Neural progenitor cell (in vitro differentiated cells): ENCODE data around the gene CPEB2. TPM values are rescaled to one million over a fixed set of nuclear protein-coding genes. Genes with fewer than 3 reads are reported as not detected.

Experiments
- DNase-seq: peaks from one replicate; pipeline ENCODE4 v3.0.0-alpha.2; 2016; ENCODE audit warnings: low spot score
- H2AFZ ChIP-seq: fragments of 200-600 bp; sonication (generic); replicated peaks from 2 replicates; pipeline ENCODE4 v1.6.1; 2016; ENCODE audit warnings: antibody characterized with exemption
- H3F3A ChIP-seq: fragments of 200-600 bp; sonication (generic); 2 replicates; pipeline ENCODE4 v1.6.1; 2016; ENCODE audit warnings: antibody characterized with exemption, low read depth
- H3K27ac ChIP-seq: fragments of 200-600 bp; sonication (generic); 2 replicates; pipeline ENCODE4 v1.5.1; 2016; ENCODE audit warnings: mild to moderate bottlenecking
- H3K27me3 ChIP-seq: fragments of 200-600 bp; sonication (generic); 2 replicates; pipeline ENCODE4 v1.6.1; 2016; ENCODE audit warnings: mild to moderate bottlenecking, moderate library complexity
- H3K36me3 ChIP-seq: fragments of 200-600 bp; sonication (generic); 2 replicates; pipeline ENCODE4 v1.5.1; 2016
- H3K4me1 ChIP-seq: fragments of 200-600 bp; sonication (generic); 2 replicates; pipeline ENCODE4 v1.6.1; 2016; ENCODE audit warnings: mixed run types
- H3K4me2 ChIP-seq: fragments of 200-600 bp; sonication (generic); 2 replicates; pipeline ENCODE4 v1.6.1; 2016
- H3K4me3 ChIP-seq: fragments of 200-600 bp; sonication (generic); 2 replicates; pipeline ENCODE4 v1.5.1; 2016
- H3K79me2 ChIP-seq: fragments of 200-600 bp; sonication (generic); 2 replicates; pipeline ENCODE4 v1.6.1; 2016; ENCODE audit warnings: low read depth
- H3K9ac ChIP-seq: fragments of 200-600 bp; sonication (generic); 2 replicates; pipeline ENCODE4 v1.6.1; 2016
- H3K9me3 ChIP-seq: fragments of 200-600 bp; sonication (generic); 2 replicates; pipeline ENCODE4 v1.5.1; 2016; ENCODE audit warnings: low read depth
- H4K20me1 ChIP-seq: fragments of 200-600 bp; sonication (generic); 2 replicates; pipeline ENCODE4 v1.6.1; 2016; ENCODE audit warnings: low read depth
- H3K27ac Mint-ChIP-seq: 3 replicates; pipeline ENCODE4 v1.8.0; 2021; ENCODE audit warnings: mixed read lengths
- H3K27me3 Mint-ChIP-seq: 2 replicates; pipeline ENCODE4 v1.8.0; 2022; ENCODE audit warnings: low read depth, mild to moderate bottlenecking, inconsistent platforms, moderate library complexity, mixed read lengths; ENCODE audit not compliant: insufficient read depth
- H3K36me3 Mint-ChIP-seq: 3 replicates; pipeline ENCODE4 v1.8.0; 2021; ENCODE audit warnings: mixed read lengths
- H3K4me1 Mint-ChIP-seq: 3 replicates; pipeline ENCODE4 v1.8.0; 2021; ENCODE audit warnings: mixed read lengths
- H3K4me3 Mint-ChIP-seq: 3 replicates; pipeline ENCODE4 v1.8.0; 2021; ENCODE audit warnings: mild to moderate bottlenecking, moderate library complexity, mixed read lengths
- H3K9me3 Mint-ChIP-seq: 3 replicates; pipeline ENCODE4 v1.8.0; 2020; ENCODE audit warnings: mixed read lengths
- CTCF ChIP-seq: fragments of 200-600 bp; sonication (generic); IDR thresholded peaks from 2 replicates; pipeline ENCODE4 v1.5.1; 2017; ENCODE audit warnings: antibody characterized with exemption, mild to moderate bottlenecking
- EZH2 ChIP-seq: fragments of 200-600 bp; sonication (generic); IDR thresholded peaks from 2 replicates; pipeline ENCODE4 v1.6.1; 2017; ENCODE audit warnings: antibody characterized with exemption, mild to moderate bottlenecking, moderate library complexity
- EZH2phosphoT487 ChIP-seq: fragments of 200-600 bp; sonication (generic); IDR thresholded peaks from 2 replicates; pipeline ENCODE4 v1.6.1; 2017; ENCODE audit warnings: antibody characterized with exemption
- total RNA-seq: library from RNA; depleted of rRNA; stranded (reverse); fragments of >200 nt; gene quantifications from 2 replicates; pipeline ENCODE4 v1.2.3, GENCODE V29; 2015; ENCODE audit warnings: low replicate concordance

The CPEB2 gene
- total RNA-seq, 1 donor from 2014 or later, result 1.9 TPM

- Histone ChIP-seq H3K9ac (no peak overlapping the region), H3K4me3 (no peak overlapping the region), H2AFZ (no peak overlapping the region), H3F3A (no peaks in the 10 kb centered on the region), H3K27ac (no peak overlapping the region), H3K4me2 (no peak overlapping the region), H3K27me3 (no peaks in the 10 kb centered on the region), H4K20me1 (no peaks in the 10 kb centered on the region), H3K4me1 (no peaks in the 10 kb centered on the region), H3K9me3 (no peaks in the 10 kb centered on the region), H3K36me3 (no peaks in the 10 kb centered on the region), H3K79me2 (no peaks in the 10 kb centered on the region)
- DNase-seq, result no peak
- Mint-ChIP-seq H3K27me3 (no peaks in the 10 kb centered on the region), H3K36me3 (no peaks in the 10 kb centered on the region), H3K4me1 (no peaks in the 10 kb centered on the region), H3K4me3 (no peak overlapping the region), H3K27ac (no peak overlapping the region), H3K9me3 (no peaks in the 10 kb centered on the region)
- no peak for TF ChIP-seq EZH2
Measured at GRCh38 chr4:15110120-15110571, 107.9 kb downstream of the CPEB2 start.

- H2AFZ ChIP-seq, result no peak overlapping the region
- DNase-seq, result no peak
- Mint-ChIP-seq H3K36me3 (no peaks in the 10 kb centered on the region), H3K4me3 (no peak overlapping the region), H3K27ac (no peak overlapping the region), H3K27me3 (peaks cover 6% of the 10 kb centered on the region), H3K4me1 (peaks cover 9% of the 10 kb centered on the region), H3K9me3 (peaks cover 2% of the 10 kb centered on the region)
- H3K79me2 ChIP-seq, result no peaks in the 10 kb centered on the region
- H3K4me3 ChIP-seq, result no peak overlapping the region
- H3K9ac ChIP-seq, result no peak overlapping the region
- TF ChIP-seq EZH2phosphoT487 (no peak), EZH2 (no peak), CTCF (no peak)
- H3K4me1 ChIP-seq, result no peaks in the 10 kb centered on the region
- H3K9me3 ChIP-seq, result no peaks in the 10 kb centered on the region
- no peaks in the 10 kb centered on the region for H3K27me3 ChIP-seq
- no peaks in the 10 kb centered on the region for H3K36me3 ChIP-seq
- H4K20me1 ChIP-seq, result no peaks in the 10 kb centered on the region
- H3F3A ChIP-seq, result no peaks in the 10 kb centered on the region
- H3K27ac ChIP-seq, result no peak overlapping the region
- no peak overlapping the region for H3K4me2 ChIP-seq
Measured at GRCh38 chr4:15116509-15117079, 114.3 kb downstream of the CPEB2 start.

- H3K9me3 Mint-ChIP-seq, result peaks cover 2% of the 10 kb centered on the region
- Histone ChIP-seq H3K4me2 (no peak overlapping the region), H3F3A (no peaks in the 10 kb centered on the region), H3K9me3 (no peaks in the 10 kb centered on the region), H2AFZ (no peak overlapping the region), H3K4me1 (no peaks in the 10 kb centered on the region), H3K4me3 (no peak overlapping the region), H3K27me3 (no peaks in the 10 kb centered on the region), H3K79me2 (no peaks in the 10 kb centered on the region), H3K27ac (no peak overlapping the region), H3K9ac (no peak overlapping the region), H3K36me3 (no peaks in the 10 kb centered on the region), H4K20me1 (no peaks in the 10 kb centered on the region)
- H3K27me3 Mint-ChIP-seq, result peaks cover 6% of the 10 kb centered on the region
- TF ChIP-seq EZH2phosphoT487, result no peak
- H3K4me1 Mint-ChIP-seq, result peaks cover 9% of the 10 kb centered on the region
- no peak overlapping the region for H3K4me3 Mint-ChIP-seq
- H3K36me3 Mint-ChIP-seq, result no peaks in the 10 kb centered on the region
- DNase-seq, result no peak
- H3K27ac Mint-ChIP-seq, result no peak overlapping the region
Measured at GRCh38 chr4:15117270-15117946, 115.1 kb downstream of the CPEB2 start.

- H3K9ac ChIP-seq, result no peak overlapping the region
- peaks cover 2% of the 10 kb centered on the region for H3K9me3 Mint-ChIP-seq
- no peaks in the 10 kb centered on the region for H3K36me3 ChIP-seq
- no peaks in the 10 kb centered on the region for H3K27me3 ChIP-seq
- H3K9me3 ChIP-seq, result no peaks in the 10 kb centered on the region
- no peaks in the 10 kb centered on the region for H3K79me2 ChIP-seq
- TF ChIP-seq EZH2 (no peak), EZH2phosphoT487 (no peak), CTCF (no peak)
- no peak overlapping the region for H3K4me2 ChIP-seq
- no peak overlapping the region for H3K4me3 ChIP-seq
- no peaks in the 10 kb centered on the region for H3K36me3 Mint-ChIP-seq
- H3K4me1 ChIP-seq, result no peaks in the 10 kb centered on the region
- no peak for DNase-seq
- peaks cover 6% of the 10 kb centered on the region for H3K27me3 Mint-ChIP-seq
- no peak overlapping the region for H2AFZ ChIP-seq
- H3K4me3 Mint-ChIP-seq, result no peak overlapping the region
- H3K4me1 Mint-ChIP-seq, result peaks cover 9% of the 10 kb centered on the region
- no peak overlapping the region for H3K27ac ChIP-seq
- no peaks in the 10 kb centered on the region for H4K20me1 ChIP-seq
- no peak overlapping the region for H3K27ac Mint-ChIP-seq
- no peaks in the 10 kb centered on the region for H3F3A ChIP-seq
Measured at GRCh38 chr4:15118292-15118691, 116.0 kb downstream of the CPEB2 start.
